Lower leg skin (tissue), 4 donors: ENCODE results near the gene TNFRSF1B. TPM values are rescaled to one million over a fixed set of nuclear protein-coding genes. Genes with fewer than 3 reads are reported as not detected.

ENCODE experiments used
- DNase-seq, 2 donors: peaks; one replicate each; pipeline ENCODE4 v3.0.0-alpha.2; 2019; ENCODE audit warnings: low spot score in 2 of 2
- H3K4me3 ChIP-seq: fragments of 200-600 bp; sonication (generic); 2 replicates; pipeline ENCODE4 v1.5.1; 2017; ENCODE audit warnings: mild to moderate bottlenecking, low read depth; ENCODE audit not compliant: poor library complexity, severe bottlenecking
- CTCF ChIP-seq, 3 donors: fragments of 450-650 bp; IDR thresholded peaks; one replicate each; pipeline ENCODE4 v1.5.1; 2016; ENCODE audit warnings: antibody characterized with exemption in 3 of 3, mild to moderate bottlenecking in 3 of 3, moderate library complexity in 2 of 3
- POLR2A ChIP-seq, 2 donors: fragments of 450-650 bp; IDR thresholded peaks; one replicate each; pipeline ENCODE4 v1.6.1; 2016 to 2017; ENCODE audit warnings: antibody characterized with exemption in 2 of 2, mild to moderate bottlenecking in 1 of 2, moderate library complexity in 1 of 2
- WGBS, 2 donors: methylation state at CpG; one replicate each; pipeline ENCODE4 v1.1.5; 2018; 5-methylcytosine and 5-hydroxymethylcytosine counted together
- intact Hi-C: fragments of 100-400 bp; cut with DNase I; formaldehyde crosslinking; loops from one replicate; pipeline ENCODE4 v1.15.0; 2023; ENCODE audit warnings: low total_unique reads
- total RNA-seq, 4 donors: library from RNA; depleted of rRNA; stranded (reverse); fragments of >200 nt; gene quantifications; one replicate each; pipeline ENCODE4 v1.1.0, GENCODE V29; 2016

TNFRSF1B gene
- total RNA-seq, 4 donors from 2014 or later: 8.5 to 33.1 (median 16.3) TPM

DNA sequence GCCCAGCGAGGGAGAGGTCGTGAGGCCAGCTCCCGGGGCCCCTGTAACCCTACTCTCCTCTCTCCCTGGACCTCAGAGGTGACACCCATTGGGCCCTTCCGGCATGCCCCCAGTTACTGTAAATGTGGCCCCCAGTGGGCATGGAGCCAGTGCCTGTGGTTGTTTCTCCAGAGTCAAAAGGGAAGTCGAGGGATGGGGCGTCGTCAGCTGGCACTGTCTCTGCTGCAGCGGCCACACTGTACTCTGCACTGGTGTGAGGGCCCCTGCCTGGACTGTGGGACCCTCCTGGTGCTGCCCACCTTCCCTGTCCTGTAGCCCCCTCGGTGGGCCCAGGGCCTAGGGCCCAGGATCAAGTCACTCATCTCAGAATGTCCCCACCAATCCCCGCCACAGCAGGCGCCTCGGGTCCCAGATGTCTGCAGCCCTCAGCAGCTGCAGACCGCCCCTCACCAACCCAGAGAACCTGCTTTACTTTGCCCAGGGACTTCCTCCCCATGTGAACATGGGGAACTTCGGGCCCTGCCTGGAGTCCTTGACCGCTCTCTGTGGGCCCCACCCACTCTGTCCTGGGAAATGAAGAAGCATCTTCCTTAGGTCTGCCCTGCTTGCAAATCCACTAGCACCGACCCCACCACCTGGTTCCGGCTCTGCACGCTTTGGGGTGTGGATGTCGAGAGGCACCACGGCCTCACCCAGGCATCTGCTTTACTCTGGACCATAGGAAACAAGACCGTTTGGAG, 23.7 kb upstream of the TNFRSF1B start:
- no peak for DNase-seq
- 83 to 86% methylated on average over 16 to 21 of the region's 21 CpGs for WGBS, 2 donors
- intact Hi-C loops: no loop called here
- H3K4me3 ChIP-seq: no peak overlapping the region
- TF ChIP-seq POLR2A (IDR thresholded peaks at IDR 0.05) (no peak), CTCF (IDR thresholded peaks at IDR 0.05) (no peak)

GRCh38 chr1:12143631-12144155, 23.1 kb upstream of the TNFRSF1B start:
- no peak for TF ChIP-seq CTCF (IDR thresholded peaks at IDR 0.05)
- no peak for TF ChIP-seq POLR2A (IDR thresholded peaks at IDR 0.05)
- H3K4me3 ChIP-seq: no peak overlapping the region
- WGBS, 2 donors: 43 to 52% methylated on average over 17 of the region's 17 CpGs
- intact Hi-C loops: no loop called here
- DNase-seq: peak; percentile 84 to 96

GRCh38 chr1:12144236-12144635, 22.6 kb upstream of the TNFRSF1B start:
- intact Hi-C loops: no loop called here
- WGBS, 2 donors: 85 to 86% methylated on average over 8 of the region's 8 CpGs
- DNase-seq: no peak
- TF ChIP-seq CTCF (IDR thresholded peaks at IDR 0.05) (no peak), POLR2A (IDR thresholded peaks at IDR 0.05) (no peak)
- H3K4me3 ChIP-seq: no peak overlapping the region

- intact Hi-C loops: no loop called here
- no peak overlapping the region for H3K4me3 ChIP-seq
- no peak for DNase-seq
- 96 to 98% methylated on average over 4 of the region's 4 CpGs for WGBS, 2 donors
- TF ChIP-seq CTCF (IDR thresholded peaks at IDR 0.05): no peak
Observed at GRCh38 chr1:12144969-12145368, 21.8 kb upstream of the TNFRSF1B start.

GRCh38 chr1:12145616-12146342, 21.0 kb upstream of the TNFRSF1B start:
- no peak overlapping the region for H3K4me3 ChIP-seq
- TF ChIP-seq CTCF (IDR thresholded peaks at IDR 0.05): no peak
- intact Hi-C loops: no loop called here
- no peak for DNase-seq
- 83 to 92% methylated on average over 12 of the region's 12 CpGs for WGBS, 2 donors
